Esophagus squamous epithelium (tissue), 5 donors: ENCODE measurements around the gene ATP8B4. TPM values are rescaled to one million over a fixed set of nuclear protein-coding genes. Genes with fewer than 3 reads are reported as not detected.
A peak's percentile ranks its signal among the peaks of the same experiment; 100 is the strongest.

Experiments used
- DNase-seq: peaks from one replicate; lab custom pipeline; 2025; lab: John Stamatoyannopoulos, UW
- H3K27ac ChIP-seq, 4 donors: fragments of 200-600 bp; sonication (generic); one replicate each; pipeline ENCODE4 v1.5.1; 2016 to 2019; ENCODE audit warnings: mild to moderate bottlenecking in 1 of 4
- H3K27me3 ChIP-seq, 4 donors: fragments of 200-600 bp; sonication (generic); 1 replicate in 3 of 4; 2 replicates in 1 of 4; pipeline versions ENCODE4 v1.5.1 to v1.6.0; 2017 to 2021; ENCODE audit warnings: antibody characterized with exemption in 1 of 4
- H3K36me3 ChIP-seq, 3 donors: fragments of 200-600 bp; sonication (generic); one replicate each; pipeline ENCODE4 v1.5.1; 2016 to 2019
- H3K4me1 ChIP-seq, 3 donors: fragments of 200-600 bp; sonication (generic); one replicate each; pipeline ENCODE4 v1.5.1; 2017 to 2019
- H3K4me3 ChIP-seq, 4 donors: fragments of 200-600 bp; sonication (generic); 1 replicate in 3 of 4; 2 replicates in 1 of 4; pipeline ENCODE4 v1.5.1; 2016 to 2019; ENCODE audit warnings: mild to moderate bottlenecking in 2 of 4, moderate library complexity in 1 of 4
- H3K9me3 ChIP-seq, 3 donors: fragments of 200-600 bp; sonication (generic); one replicate each; pipeline ENCODE4 v1.5.1; 2016 to 2019
- CTCF ChIP-seq, 6 experiments: fragments of 450-650 bp in 4 of 6; fragments of 200-600 bp in 2 of 6; sonication (generic) in 2 of 6; IDR thresholded peaks; one replicate each; pipeline ENCODE4 v1.5.1; 2016 to 2019; ENCODE audit warnings: antibody characterized with exemption in 6 of 6, mild to moderate bottlenecking in 4 of 6, moderate library complexity in 4 of 6
- POLR2A ChIP-seq, 4 donors: fragments of 450-650 bp; IDR thresholded peaks; one replicate each; pipeline ENCODE4 v1.6.1; 2017; ENCODE audit warnings: antibody characterized with exemption in 4 of 4, mild to moderate bottlenecking in 4 of 4, moderate library complexity in 3 of 4
- WGBS, 2 donors: methylation state at CpG; one replicate each; pipeline ENCODE4 v1.1.5; 2018; 5-methylcytosine and 5-hydroxymethylcytosine counted together
- intact Hi-C: fragments of 100-400 bp; cut with DNase I; formaldehyde crosslinking; loops from one replicate; pipeline ENCODE4 v1.15.0; 2022
- small RNA-seq, 4 donors: library from RNA; depleted of rRNA; stranded (forward); fragments of <200 nt; gene quantifications; one replicate each; pipeline ENCODE3, GENCODE V24; 2016
- total RNA-seq, 4 donors: library from RNA; depleted of rRNA; stranded (reverse); fragments of >200 nt; gene quantifications; one replicate each; pipeline ENCODE4 v1.1.0, GENCODE V29; 2016
- donor health status: DM: yes; HTN: yes; CAD: no.

Gene ATP8B4
- total RNA-seq, 4 donors from 2014 or later = 0.97 to 6.7 (median 2.9) TPM

- H3K4me3 ChIP-seq = no peak overlapping the region
- H3K4me1 ChIP-seq = peaks cover 0 to 12% (median 0%) of the 10 kb centered on the region in 3 donors
- H3K27me3 ChIP-seq = no peaks in the 10 kb centered on the region
- intact Hi-C loops = no loop called here
- no peak overlapping the region for H3K27ac ChIP-seq
- TF ChIP-seq POLR2A (IDR thresholded peaks at IDR 0.05) = no peak
- TF ChIP-seq CTCF (IDR thresholded peaks at IDR 0.05) = no peak
- no peaks in the 10 kb centered on the region for H3K36me3 ChIP-seq
- no peak for DNase-seq
- no peaks in the 10 kb centered on the region for H3K9me3 ChIP-seq
- WGBS, 2 donors = 65 to 67% methylated on average over 1 of the region's 1 CpG
Observed at GRCh38 chr15:49814709-49815108, 304.3 kb downstream of the ATP8B4 start.

- DNase-seq = no peak
- H3K9me3 ChIP-seq = no peaks in the 10 kb centered on the region
- no peak for TF ChIP-seq CTCF (IDR thresholded peaks at IDR 0.05)
- TF ChIP-seq POLR2A (IDR thresholded peaks at IDR 0.05) = no peak
- no peak overlapping the region for H3K27ac ChIP-seq
- peaks cover 0 to 12% (median 0%) of the 10 kb centered on the region in 3 donors for H3K4me1 ChIP-seq
- H3K36me3 ChIP-seq = no peaks in the 10 kb centered on the region
- H3K27me3 ChIP-seq = no peaks in the 10 kb centered on the region
- H3K4me3 ChIP-seq = no peak overlapping the region
- intact Hi-C loops = no loop called here
Observed at GRCh38 chr15:49813625-49814024, 305.4 kb downstream of the ATP8B4 start.

GRCh38 chr15:49810720-49811119 lies 308.3 kb downstream of the ATP8B4 start:
- no peaks in the 10 kb centered on the region for H3K9me3 ChIP-seq
- H3K4me3 ChIP-seq = no peak overlapping the region
- intact Hi-C loops = no loop called here
- TF ChIP-seq CTCF (IDR thresholded peaks at IDR 0.05) (no peak), POLR2A (IDR thresholded peaks at IDR 0.05) (no peak)
- peak overlapping the region in 2 of 4 donors; percentile 17 to 40 for H3K27ac ChIP-seq
- H3K4me1 ChIP-seq = peaks cover 0 to 12% (median 0%) of the 10 kb centered on the region in 3 donors
- no peaks in the 10 kb centered on the region for H3K36me3 ChIP-seq
- H3K27me3 ChIP-seq = no peaks in the 10 kb centered on the region
- DNase-seq = no peak

GRCh38 chr15:49809894-49810609 lies 309.0 kb downstream of the ATP8B4 start:
- H3K9me3 ChIP-seq = no peaks in the 10 kb centered on the region
- H3K36me3 ChIP-seq = no peaks in the 10 kb centered on the region
- no peak for TF ChIP-seq CTCF (IDR thresholded peaks at IDR 0.05)
- TF ChIP-seq POLR2A (IDR thresholded peaks at IDR 0.05) = no peak
- no peaks in the 10 kb centered on the region for H3K27me3 ChIP-seq
- 58 to 62% methylated on average over 2 of the region's 2 CpGs for WGBS, 2 donors
- intact Hi-C loops = no loop called here
- no peak overlapping the region for H3K4me3 ChIP-seq
- H3K27ac ChIP-seq = peak overlapping the region in 2 of 4 donors; percentile 17 to 40
- H3K4me1 ChIP-seq = peaks cover 0 to 12% (median 0%) of the 10 kb centered on the region in 3 donors
- no peak for DNase-seq

- H3K27ac ChIP-seq = no peak overlapping the region
- 50 to 59% methylated on average over 1 of the region's 1 CpG for WGBS, 2 donors
- H3K4me3 ChIP-seq = no peak overlapping the region
Observed at GRCh38 chr15:49808341-49808740, 310.7 kb downstream of the ATP8B4 start.

More at GRCh38 chr15:49808341-49808740, 310.7 kb downstream of the ATP8B4 start:
- intact Hi-C loops = no loop called here
- no peaks in the 10 kb centered on the region for H3K27me3 ChIP-seq
- no peaks in the 10 kb centered on the region for H3K36me3 ChIP-seq
- H3K4me1 ChIP-seq = peaks cover 0 to 12% (median 0%) of the 10 kb centered on the region in 3 donors
- no peak for DNase-seq
- no peak for TF ChIP-seq CTCF (IDR thresholded peaks at IDR 0.05)
- TF ChIP-seq POLR2A (IDR thresholded peaks at IDR 0.05) = no peak
- H3K9me3 ChIP-seq = no peaks in the 10 kb centered on the region

Small RNA genes lying within 50 kb of the gene (small RNA-seq; reads per million reads assigned to genes)
- gene RNA5SP394 = 0 to 0.09 (median 0.04) reads per million in 4 donors

Other genes with a start within 250 kb of the ATP8B4 start
- gene SLC27A2, start 63.0 kb upstream of the ATP8B4 start, total RNA-seq = 1 to 10 TPM; 2.2 to 9.4 (median 3.8) TPM
- gene HDC, start 146.5 kb upstream of the ATP8B4 start, total RNA-seq = 1 to 10 TPM in 1 of 4 donors, under 1 TPM in 1, not detected in 2; 0.26 to 4.4 TPM
- gene GABPB1, start 236.0 kb upstream of the ATP8B4 start, total RNA-seq = 10 to 100 TPM in 3 of 4 donors, 1 to 10 TPM in 1; 9.2 to 21.6 (median 16.3) TPM